ENCODE measurements around the gene PLAC1.

PLAC1 gene

GRCh38 chrX:134572816-134573682 lies 85.2 kb downstream of the PLAC1 start:
- no peak for DNase-seq

GRCh38 chrX:134571796-134572195 lies 86.5 kb downstream of the PLAC1 start:
- DNase-seq, result no peak

- peak; percentile 20 to 31 for DNase-seq
These were observed 87.4 kb downstream of the PLAC1 start for GRCh38 chrX:134570899-134571298.

GRCh38 chrX:134570509-134570846 lies 87.8 kb downstream of the PLAC1 start:
- DNase-seq, result no peak

GRCh38 chrX:134569306-134569705 lies 89.0 kb downstream of the PLAC1 start:
- no peak for DNase-seq

GRCh38 chrX:134568285-134569016 lies 89.8 kb downstream of the PLAC1 start:
- peak in 1 of 2 donors; percentile 31 for DNase-seq

- no peak for DNase-seq
These were observed 91.8 kb downstream of the PLAC1 start for GRCh38 chrX:134566506-134566905.

GRCh38 chrX:134562002-134562401 lies 96.3 kb downstream of the PLAC1 start:
- DNase-seq, result no peak

GRCh38 chrX:134558133-134558532 lies 100.1 kb downstream of the PLAC1 start:
- no peak for DNase-seq

GRCh38 chrX:134554291-134554690 lies 104.0 kb downstream of the PLAC1 start:
- DNase-seq, result peak in 1 of 2 donors; percentile 24

- no peak for DNase-seq
These were observed 105.9 kb downstream of the PLAC1 start for GRCh38 chrX:134552351-134552750.

GRCh38 chrX:134551376-134552048 lies 106.8 kb downstream of the PLAC1 start:
- DNase-seq, result no peak

- peak in 1 of 2 donors; percentile 9 for DNase-seq
These were observed 109.7 kb downstream of the PLAC1 start for GRCh38 chrX:134548257-134549201.

GRCh38 chrX:134547047-134547679 lies 111.1 kb downstream of the PLAC1 start:
- peak in 1 of 2 donors; percentile 2 for DNase-seq

GRCh38 chrX:134546187-134546586 lies 112.1 kb downstream of the PLAC1 start:
- DNase-seq, result no peak

- DNase-seq, result no peak
These were observed 112.8 kb downstream of the PLAC1 start for GRCh38 chrX:134545510-134545909.

- no peak for DNase-seq
These were observed 113.6 kb downstream of the PLAC1 start for GRCh38 chrX:134544513-134545151.

GRCh38 chrX:134544135-134544512 lies 114.1 kb downstream of the PLAC1 start:
- no peak for DNase-seq

GRCh38 chrX:134543288-134543687 lies 115.0 kb downstream of the PLAC1 start:
- DNase-seq, result no peak

- no peak for DNase-seq
These were observed 115.8 kb downstream of the PLAC1 start for GRCh38 chrX:134542485-134542884.

GRCh38 chrX:134541906-134542305 lies 116.4 kb downstream of the PLAC1 start:
- DNase-seq, result no peak
